Measurements from ENCODE around the gene C10orf90.

C10orf90 gene, protein sequence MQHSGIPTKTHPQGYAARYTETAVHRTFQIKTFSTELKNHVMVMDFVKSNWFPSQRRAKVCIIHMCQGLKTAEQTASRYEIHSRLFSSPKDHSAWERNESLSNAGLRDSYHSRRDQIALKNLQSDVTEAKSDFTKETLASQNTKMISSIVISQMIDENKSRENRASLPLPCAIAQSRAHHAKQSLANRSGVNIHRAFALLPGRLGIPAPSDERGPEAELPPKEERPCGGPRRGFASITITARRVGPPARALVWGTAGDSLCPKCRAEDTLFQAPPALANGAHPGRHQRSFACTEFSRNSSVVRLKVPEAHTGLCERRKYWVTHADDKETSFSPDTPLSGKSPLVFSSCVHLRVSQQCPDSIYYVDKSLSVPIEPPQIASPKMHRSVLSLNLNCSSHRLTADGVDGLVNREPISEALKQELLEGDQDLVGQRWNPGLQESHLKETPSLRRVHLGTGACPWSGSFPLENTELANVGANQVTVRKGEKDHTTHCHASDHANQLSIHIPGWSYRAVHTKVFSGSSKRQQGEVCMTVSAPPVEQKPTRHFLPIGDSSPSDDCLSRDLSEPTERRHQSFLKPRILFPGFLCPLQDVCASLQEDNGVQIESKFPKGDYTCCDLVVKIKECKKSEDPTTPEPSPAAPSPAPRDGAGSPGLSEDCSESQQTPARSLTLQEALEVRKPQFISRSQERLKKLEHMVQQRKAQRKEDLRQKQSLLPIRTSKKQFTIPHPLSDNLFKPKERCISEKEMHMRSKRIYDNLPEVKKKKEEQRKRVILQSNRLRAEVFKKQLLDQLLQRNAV

DNA sequence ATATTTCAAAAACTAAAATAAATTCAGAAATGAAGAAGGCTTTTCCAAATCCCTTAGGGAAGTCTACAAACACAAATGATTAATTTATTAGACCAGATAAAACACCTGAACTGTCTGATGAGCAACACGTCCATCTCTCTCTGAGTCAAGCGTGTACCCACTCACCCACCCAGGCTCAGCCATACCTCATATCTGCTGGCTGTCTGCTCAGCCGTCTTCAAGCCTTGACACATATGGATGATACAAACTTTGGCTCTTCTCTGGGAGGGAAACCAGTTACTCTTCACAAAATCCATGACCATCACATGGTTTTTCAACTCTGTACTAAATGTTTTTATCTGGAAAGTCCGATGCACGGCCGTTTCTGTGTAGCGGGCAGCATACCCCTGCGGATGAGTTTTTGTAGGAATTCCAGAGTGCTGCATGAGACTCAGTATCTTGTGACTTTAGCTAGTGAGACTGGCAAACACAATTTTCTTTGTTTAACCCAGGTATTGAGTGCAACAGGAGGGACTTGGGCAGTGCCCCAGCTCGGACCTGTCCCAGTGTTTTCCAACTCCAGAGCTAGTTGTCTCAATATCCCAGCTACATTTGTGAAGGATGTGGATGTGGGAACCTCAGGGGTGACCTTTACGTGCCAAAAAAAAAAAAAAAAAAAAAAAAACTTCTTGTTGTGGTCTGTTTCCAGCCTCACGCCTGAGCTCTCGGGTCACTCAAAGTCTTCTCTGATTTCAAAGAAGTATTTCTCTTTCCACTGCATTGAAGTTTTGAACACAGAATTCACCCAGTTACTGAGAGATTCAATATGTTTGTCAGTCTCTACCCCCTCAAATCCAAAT, at the start of gene C10orf90:
Gene C10orf90 (minus strand): TSS at position 638 of the 839 bp plus-strand sequence. CDS start 213 bp downstream, at position 425.
- H3K9me2 ChIP-seq (replicated peaks; ENCODE audit: control insufficient read depth, low read length) = no peaks in the 10 kb centered on the region
- no peak within 1 kb of the TSS for H3K4me3 ChIP-seq (ENCODE audit: low read length)
- no peaks in the 10 kb centered on the region for H3K27me3 ChIP-seq (ENCODE audit: control insufficient read depth, low read length)
- H3K4me2 ChIP-seq (ENCODE audit: low read length) = no peak within 1 kb of the TSS
- H4K20me1 ChIP-seq (ENCODE audit: control insufficient read depth, insufficient read depth, low read depth, low read length) = no peaks in the 10 kb centered on the region
- peaks cover 6% of the 10 kb centered on the region; the same call in 1 of the 2 replicates for H3K9me3 ChIP-seq (ENCODE audit: control insufficient read depth, insufficient read depth, low read length)
- TF ChIP-seq EZH2phosphoT487 (IDR thresholded peaks at IDR 0.05; ENCODE audit: borderline replicate concordance, low read length) = no peak
- TF ChIP-seq, protein P1, sequence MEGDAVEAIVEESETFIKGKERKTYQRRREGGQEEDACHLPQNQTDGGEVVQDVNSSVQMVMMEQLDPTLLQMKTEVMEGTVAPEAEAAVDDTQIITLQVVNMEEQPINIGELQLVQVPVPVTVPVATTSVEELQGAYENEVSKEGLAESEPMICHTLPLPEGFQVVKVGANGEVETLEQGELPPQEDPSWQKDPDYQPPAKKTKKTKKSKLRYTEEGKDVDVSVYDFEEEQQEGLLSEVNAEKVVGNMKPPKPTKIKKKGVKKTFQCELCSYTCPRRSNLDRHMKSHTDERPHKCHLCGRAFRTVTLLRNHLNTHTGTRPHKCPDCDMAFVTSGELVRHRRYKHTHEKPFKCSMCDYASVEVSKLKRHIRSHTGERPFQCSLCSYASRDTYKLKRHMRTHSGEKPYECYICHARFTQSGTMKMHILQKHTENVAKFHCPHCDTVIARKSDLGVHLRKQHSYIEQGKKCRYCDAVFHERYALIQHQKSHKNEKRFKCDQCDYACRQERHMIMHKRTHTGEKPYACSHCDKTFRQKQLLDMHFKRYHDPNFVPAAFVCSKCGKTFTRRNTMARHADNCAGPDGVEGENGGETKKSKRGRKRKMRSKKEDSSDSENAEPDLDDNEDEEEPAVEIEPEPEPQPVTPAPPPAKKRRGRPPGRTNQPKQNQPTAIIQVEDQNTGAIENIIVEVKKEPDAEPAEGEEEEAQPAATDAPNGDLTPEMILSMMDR (IDR thresholded peaks at IDR 0.05; ENCODE audit: low read depth, low read length, poor library complexity, severe bottlenecking) = no peak
- no peaks in the 10 kb centered on the region for H3K36me3 ChIP-seq (ENCODE audit: control insufficient read depth, low read length)
- H3K79me2 ChIP-seq (ENCODE audit: control insufficient read depth, low read length) = no peaks in the 10 kb centered on the region
- H3K27ac ChIP-seq (ENCODE audit: low read depth, low read length) = no peak within 1 kb of the TSS
- no peaks in the 10 kb centered on the region for H3F3A ChIP-seq (ENCODE audit: control insufficient read depth, insufficient read depth)
- H3K4me1 ChIP-seq (ENCODE audit: control insufficient read depth, low read length) = no peaks in the 10 kb centered on the region

DNA sequence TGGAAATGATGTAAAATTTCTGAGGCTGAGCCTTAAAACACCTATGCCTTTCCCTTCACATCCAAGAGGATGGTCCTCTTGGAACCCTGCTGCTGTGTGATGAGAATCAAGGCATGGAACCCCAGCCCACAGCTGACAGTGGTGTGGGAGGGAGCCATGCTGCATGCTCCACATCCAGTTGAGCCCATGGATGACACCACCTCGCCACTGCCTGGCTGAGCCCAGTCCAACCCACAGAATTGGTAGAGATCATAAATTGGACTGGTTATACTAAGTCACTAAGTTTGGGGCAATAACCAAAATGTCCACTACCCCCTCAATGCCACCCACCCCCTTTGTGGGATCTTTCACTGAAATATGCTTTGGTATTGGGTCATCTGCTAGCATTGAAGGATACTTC, 45.9 kb upstream of the C10orf90 start:
- TF ChIP-seq, protein P1 (IDR thresholded peaks at IDR 0.05; ENCODE audit: low read depth, low read length, poor library complexity, severe bottlenecking) = no peak
- TF ChIP-seq EZH2phosphoT487 (IDR thresholded peaks at IDR 0.05; ENCODE audit: borderline replicate concordance, low read length) = no peak
- Histone ChIP-seq H3K36me3 (ENCODE audit: control insufficient read depth, low read length) (no peaks in the 10 kb centered on the region), H3K79me2 (ENCODE audit: control insufficient read depth, low read length) (no peaks in the 10 kb centered on the region), H3K9me2 (replicated peaks; ENCODE audit: control insufficient read depth, low read length) (no peaks in the 10 kb centered on the region), H3F3A (ENCODE audit: control insufficient read depth, insufficient read depth) (no peaks in the 10 kb centered on the region), H3K4me3 (ENCODE audit: low read length) (no peak overlapping the region), H3K27me3 (ENCODE audit: control insufficient read depth, low read length) (no peaks in the 10 kb centered on the region), H4K20me1 (ENCODE audit: control insufficient read depth, insufficient read depth, low read depth, low read length) (no peaks in the 10 kb centered on the region), H3K27ac (ENCODE audit: low read depth, low read length) (no peak overlapping the region), H3K4me1 (ENCODE audit: control insufficient read depth, low read length) (no peaks in the 10 kb centered on the region), H3K4me2 (ENCODE audit: low read length) (no peak overlapping the region), H3K9me3 (ENCODE audit: control insufficient read depth, insufficient read depth, low read length) (no peaks in the 10 kb centered on the region; the same call in 1 of the 2 replicates)

- no peaks in the 10 kb centered on the region for H3K9me2 ChIP-seq (replicated peaks; ENCODE audit: control insufficient read depth, low read length)
- H3K27me3 ChIP-seq (ENCODE audit: control insufficient read depth, low read length) = no peaks in the 10 kb centered on the region
- H3K79me2 ChIP-seq (ENCODE audit: control insufficient read depth, low read length) = no peaks in the 10 kb centered on the region
- H4K20me1 ChIP-seq (ENCODE audit: control insufficient read depth, insufficient read depth, low read depth, low read length) = no peaks in the 10 kb centered on the region
- no peaks in the 10 kb centered on the region for H3K4me1 ChIP-seq (ENCODE audit: control insufficient read depth, low read length)
- H3K4me2 ChIP-seq (ENCODE audit: low read length) = no peak overlapping the region
- no peak overlapping the region for H3K27ac ChIP-seq (ENCODE audit: low read depth, low read length)
- H3K9me3 ChIP-seq (ENCODE audit: control insufficient read depth, insufficient read depth, low read length) = no peaks in the 10 kb centered on the region; the same call in 1 of the 2 replicates
- TF ChIP-seq, protein P1 (IDR thresholded peaks at IDR 0.05; ENCODE audit: low read depth, low read length, poor library complexity, severe bottlenecking) = no peak
- TF ChIP-seq EZH2phosphoT487 (IDR thresholded peaks at IDR 0.05; ENCODE audit: borderline replicate concordance, low read length) = no peak
- H3K4me3 ChIP-seq (ENCODE audit: low read length) = no peak overlapping the region
- no peaks in the 10 kb centered on the region for H3F3A ChIP-seq (ENCODE audit: control insufficient read depth, insufficient read depth)
- H3K36me3 ChIP-seq (ENCODE audit: control insufficient read depth, low read length) = no peaks in the 10 kb centered on the region
These were observed 43.1 kb upstream of the C10orf90 start for GRCh38 chr10:126713594-126713993.

All from DOHH2 (cell line).